Panc1 (cell line): ENCODE data around the gene TGFB2. TPM values are rescaled to one million over a fixed set of nuclear protein-coding genes. Genes with fewer than 3 reads are reported as not detected.

ENCODE experiments used
- ATAC-seq: fragments of 200-7000 bp; cut with Tn5 transposase; 2 replicates; pipeline ENCODE4 v1.9.1; 2020; ENCODE audit warnings: mild to moderate bottlenecking, moderate library complexity
- BruUV-seq: library from RNA; stranded (reverse); fragments of 400-500 nt; replicated peaks from 2 replicates; lab custom pipeline; 2021; lab: Mats Ljungman, UMichigan
- CTCF ChIA-PET: fragments of 300-600 bp; sonication (Branson Sonifier 250); formaldehyde crosslinking; loops from one replicate; lab custom pipeline; 2022; ENCODE audit warnings: antibody characterized with exemption; lab: Charles Lee
- POLR2A ChIA-PET: fragments of 300-600 bp; sonication (Branson Sonifier 250); formaldehyde crosslinking; loops from one replicate; lab custom pipeline; 2022; ENCODE audit warnings: antibody characterized with exemption; lab: Charles Lee
- DNase-seq: peaks from one replicate; pipeline ENCODE4 v3.0.0-alpha.2; 2010; ENCODE audit warnings: low read depth, low spot score
- H3K27ac ChIP-seq: 2 replicates; pipeline ENCODE4 v1.5.1; 2011; ENCODE audit warnings: mild to moderate bottlenecking, low read length, inconsistent platforms
- H3K27me3 ChIP-seq: fragments of 200-500 bp; sonication (Bioruptor generic); 2 replicates; pipeline ENCODE4 v1.6.0; 2014; ENCODE audit warnings: low read length, inconsistent platforms; ENCODE audit not compliant: control insufficient read depth, insufficient read depth
- H3K36me3 ChIP-seq: fragments of 200-500 bp; sonication (Bioruptor generic); 2 replicates; pipeline ENCODE4 v1.5.1; 2014; ENCODE audit warnings: inconsistent platforms, mild to moderate bottlenecking, low read length, moderate library complexity; ENCODE audit not compliant: control insufficient read depth, insufficient read depth
- H3K4me1 ChIP-seq: 2 replicates; pipeline ENCODE4 v1.5.1; 2011; ENCODE audit warnings: inconsistent platforms, mild to moderate bottlenecking, low read length, moderate library complexity; ENCODE audit not compliant: control insufficient read depth, insufficient read depth
- H3K4me3 ChIP-seq, 2 experiments: 2 replicates each; pipeline ENCODE4 v1.5.1; 2011 to 2012; ENCODE audit warnings: low read depth in 2 of 2, low read length in 2 of 2, mild to moderate bottlenecking in 2 of 2, inconsistent platforms in 1 of 2, moderate library complexity in 1 of 2
- H3K9me3 ChIP-seq: fragments of 200-500 bp; sonication (Bioruptor generic); 2 replicates; pipeline ENCODE4 v1.5.1; 2014; ENCODE audit warnings: low read depth, mild to moderate bottlenecking, inconsistent platforms, low read length, moderate library complexity; ENCODE audit not compliant: control insufficient read depth, insufficient read depth
- CTCF ChIP-seq: fragments of 450-650 bp; IDR thresholded peaks from 2 replicates; pipeline ENCODE4 v1.5.1; 2017; ENCODE audit warnings: mild to moderate bottlenecking
- POLR2AphosphoS5 ChIP-seq: IDR thresholded peaks from 2 replicates; pipeline ENCODE4 v1.6.1; 2012; ENCODE audit warnings: mild to moderate bottlenecking, low read depth, low read length, moderate library complexity
- REST ChIP-seq, 2 experiments: IDR thresholded peaks; 2 replicates each; pipeline ENCODE4 v1.6.1; 2011 to 2012; ENCODE audit warnings: low read depth in 2 of 2, control low read depth in 1 of 2, low read length in 1 of 2, mild to moderate bottlenecking in 1 of 2, moderate library complexity in 1 of 2; ENCODE audit not compliant: insufficient read depth in 1 of 2
- SIN3A ChIP-seq: IDR thresholded peaks from 2 replicates; pipeline ENCODE4 v1.6.1; 2012; ENCODE audit warnings: low read depth, mild to moderate bottlenecking, low read length, moderate library complexity, borderline replicate concordance; ENCODE audit not compliant: insufficient read depth
- TCF7L2 ChIP-seq: IDR thresholded peaks from 2 replicates; pipeline ENCODE4 v1.6.1; 2011; ENCODE audit warnings: mild to moderate bottlenecking, low read depth, low read length, inconsistent platforms
- in situ Hi-C: cut with HindIII; loops from 2 replicates; pipeline ENCODE4 v1.10.0; 2016; ENCODE audit warnings: low sequenced_read_pairs, low pct_unique_long_range_greater_than_20kb
- intact Hi-C: fragments of 100-400 bp; cut with micrococcal nuclease; formaldehyde crosslinking; loops from one replicate; pipeline ENCODE4 v1.10.0; 2022; ENCODE audit not compliant: unreplicated experiment
- total RNA-seq: library from RNA; stranded (reverse); gene quantifications from one replicate; pipeline ENCODE4 v1.2.1, GENCODE V29; 2021; ENCODE audit not compliant: unreplicated experiment

Gene TGFB2
- total RNA-seq, 1 experiment from 2014 or later = 58.9 TPM

- H3K36me3 ChIP-seq = peaks cover 9% of the 10 kb centered on the region
- no peak overlapping the region for H3K4me3 ChIP-seq
- DNase-seq = no peak
- no TSS peak for BruUV-seq
- POLR2A ChIA-PET = no interaction called here
- H3K9me3 ChIP-seq = no peaks in the 10 kb centered on the region
- in situ Hi-C loops (no loop called here), intact Hi-C loops (no loop called here)
- TF ChIP-seq TCF7L2 (no peak), POLR2AphosphoS5 (no peak), REST (IDR thresholded peaks at IDR 0.05; ENCODE audit: insufficient read depth in 1 of 2, low read depth in 2 of 2, low read length in 1 of 2) (no peak), SIN3A (no peak), CTCF (no peak)
- CTCF ChIA-PET = no interaction called here
- no peak for ATAC-seq
- H3K4me1 ChIP-seq = no peaks in the 10 kb centered on the region
- H3K27ac ChIP-seq = no peak overlapping the region
- H3K27me3 ChIP-seq = no peaks in the 10 kb centered on the region
Measured at GRCh38 chr1:218323568-218324225, 21.4 kb upstream of the TGFB2 start.

- in situ Hi-C loops = no loop called here
- no peak overlapping the region for H3K4me3 ChIP-seq
Measured at GRCh38 chr1:218324226-218324580, 20.9 kb upstream of the TGFB2 start.

More at GRCh38 chr1:218324226-218324580, 20.9 kb upstream of the TGFB2 start:
- no TSS peak for BruUV-seq
- Histone ChIP-seq H3K9me3 (no peaks in the 10 kb centered on the region), H3K36me3 (peaks cover 9% of the 10 kb centered on the region), H3K27me3 (no peaks in the 10 kb centered on the region), H3K27ac (no peak overlapping the region), H3K4me1 (no peaks in the 10 kb centered on the region)
- TF ChIP-seq POLR2AphosphoS5 = no peak
- TF ChIP-seq CTCF = no peak
- no peak for TF ChIP-seq REST (IDR thresholded peaks at IDR 0.05; ENCODE audit: insufficient read depth in 1 of 2, low read depth in 2 of 2, low read length in 1 of 2)
- TF ChIP-seq TCF7L2 = no peak
- no peak for TF ChIP-seq SIN3A
- ATAC-seq = no peak
- ChIA-PET CTCF (no interaction called here), POLR2A (no interaction called here)
- no peak for DNase-seq
- intact Hi-C loops = no loop called here
